Stimulated activated CD8-positive, alpha-beta memory T cell treated with anti-CD3 and anti-CD28 coated beads, Interleukin-7, amount 100 ng/mL, for 1 hour (primary cell): ENCODE data around the gene FOSL1.

ENCODE experiments used
- DNase-seq, 2 donors: peaks; one replicate each; pipeline ENCODE4 v3.0.0-alpha.2; 2020; ENCODE audit warnings: low read depth in 2 of 2

The FOSL1 gene

DNA sequence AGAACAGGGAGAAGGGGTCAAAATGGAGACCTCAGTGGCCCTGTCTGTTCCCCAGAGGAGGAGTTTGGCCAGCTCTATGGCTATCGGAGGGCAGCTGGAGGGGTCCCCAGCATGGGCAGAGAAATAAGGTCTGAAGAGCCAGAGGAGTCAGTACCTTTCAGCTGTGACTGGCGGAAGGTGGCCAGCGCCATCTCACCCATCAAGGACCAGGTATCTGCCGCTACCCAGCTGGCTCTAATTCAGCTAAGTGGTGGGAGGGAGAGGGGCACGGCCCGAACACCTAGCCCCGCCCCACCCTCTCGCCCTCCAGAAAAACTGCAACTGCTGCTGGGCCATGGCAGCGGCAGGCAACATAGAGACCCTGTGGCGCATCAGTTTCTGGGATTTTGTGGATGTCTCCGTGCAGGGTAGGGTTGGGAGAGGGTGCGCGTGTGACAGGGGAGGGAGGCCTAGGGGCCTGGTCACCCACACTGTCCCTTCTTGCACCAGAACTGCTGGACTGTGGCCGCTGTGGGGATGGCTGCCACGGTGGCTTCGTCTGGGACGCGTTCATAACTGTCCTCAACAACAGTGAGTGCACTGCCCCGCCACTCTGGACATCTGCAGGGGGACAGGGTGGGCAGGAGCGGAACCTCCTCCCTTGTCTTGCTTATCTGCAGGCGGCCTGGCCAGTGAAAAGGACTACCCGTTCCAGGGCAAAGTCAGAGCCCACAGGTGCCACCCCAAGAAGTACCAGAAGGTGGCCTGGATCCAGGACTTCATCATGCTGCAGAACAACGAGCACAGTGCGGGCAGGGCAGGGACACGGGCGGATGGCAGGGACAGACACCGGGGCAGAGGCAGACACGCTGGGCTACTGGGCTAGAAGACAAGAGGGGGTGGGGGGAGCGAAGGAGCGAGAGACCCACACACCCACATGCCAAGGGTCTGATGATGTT lies 17.8 kb downstream of the FOSL1 start:
- DNase-seq = no peak

DNA sequence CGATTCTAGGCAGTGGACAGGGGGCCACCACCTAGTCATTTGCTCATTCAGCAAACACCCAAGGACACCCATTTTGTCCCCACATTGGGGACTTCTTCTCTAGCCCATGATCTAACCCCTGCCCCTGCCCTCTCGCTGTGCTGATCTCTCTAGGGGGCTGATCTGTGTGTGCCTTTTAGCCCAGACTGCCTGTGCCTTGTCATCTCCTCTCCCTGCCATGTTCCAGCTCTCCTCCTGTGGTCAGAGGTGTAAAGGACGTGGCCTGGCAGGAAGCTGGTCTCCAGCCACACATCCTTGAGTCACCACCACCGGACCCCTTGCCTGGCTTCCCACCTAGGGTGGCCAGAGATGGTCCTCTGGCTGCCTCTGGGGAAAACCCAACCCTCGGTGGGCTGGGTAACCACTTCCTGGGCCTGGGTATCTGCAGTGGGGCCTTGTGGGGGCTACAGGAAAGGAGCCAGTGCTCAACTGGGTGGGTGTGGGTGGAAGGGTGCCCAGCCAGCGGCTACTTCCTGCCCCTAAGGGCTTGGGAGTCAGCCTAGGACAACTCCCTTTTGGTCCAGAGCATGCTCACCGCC lies 19.3 kb downstream of the FOSL1 start:
- DNase-seq = no peak

DNA sequence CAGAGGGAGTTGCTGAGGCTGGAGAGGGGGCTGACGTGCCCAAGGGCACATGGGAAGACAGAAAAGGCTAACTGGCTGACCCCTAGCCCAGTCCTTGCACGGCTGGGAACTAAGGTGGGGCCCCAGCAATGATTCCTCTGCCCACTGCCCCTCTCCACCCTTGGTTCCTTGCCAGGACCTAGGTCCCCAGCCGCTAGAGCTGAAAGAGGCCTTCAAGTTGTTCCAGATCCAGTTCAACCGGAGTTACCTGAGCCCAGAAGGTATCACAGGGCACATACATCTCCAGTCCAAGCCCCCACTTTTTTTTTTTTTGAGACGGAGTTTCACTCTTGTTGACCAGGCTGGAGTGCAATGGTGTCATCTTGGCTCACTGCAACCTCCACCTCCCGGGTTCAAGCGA lies 20.2 kb downstream of the FOSL1 start:
- no peak for DNase-seq

DNA sequence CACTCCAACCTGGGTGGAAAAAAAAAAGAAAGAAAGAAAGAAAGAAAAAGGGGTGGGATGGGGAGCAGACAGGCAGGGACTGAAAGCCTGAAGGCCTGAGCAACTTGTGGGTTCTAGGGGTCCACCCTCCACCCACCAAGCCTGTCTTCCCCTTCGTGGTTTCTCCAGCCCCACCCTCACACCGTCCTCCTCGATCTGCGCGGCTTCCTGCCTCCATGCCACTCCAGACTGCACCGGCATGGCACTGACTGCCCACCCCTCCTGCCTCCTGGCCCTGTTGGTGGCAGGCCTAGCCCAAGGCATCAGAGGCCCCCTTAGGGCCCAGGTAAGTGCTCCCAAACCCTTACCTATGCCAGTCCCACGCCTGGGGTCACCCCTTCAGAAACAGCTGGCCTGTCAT lies 20.6 kb downstream of the FOSL1 start, which contains the start of gene CTSW:
CTSW (plus strand) TSS at position 221 of the 400 bp plus-strand sequence; CDS start at position 239, 18 bp downstream.
- no peak for DNase-seq

DNA sequence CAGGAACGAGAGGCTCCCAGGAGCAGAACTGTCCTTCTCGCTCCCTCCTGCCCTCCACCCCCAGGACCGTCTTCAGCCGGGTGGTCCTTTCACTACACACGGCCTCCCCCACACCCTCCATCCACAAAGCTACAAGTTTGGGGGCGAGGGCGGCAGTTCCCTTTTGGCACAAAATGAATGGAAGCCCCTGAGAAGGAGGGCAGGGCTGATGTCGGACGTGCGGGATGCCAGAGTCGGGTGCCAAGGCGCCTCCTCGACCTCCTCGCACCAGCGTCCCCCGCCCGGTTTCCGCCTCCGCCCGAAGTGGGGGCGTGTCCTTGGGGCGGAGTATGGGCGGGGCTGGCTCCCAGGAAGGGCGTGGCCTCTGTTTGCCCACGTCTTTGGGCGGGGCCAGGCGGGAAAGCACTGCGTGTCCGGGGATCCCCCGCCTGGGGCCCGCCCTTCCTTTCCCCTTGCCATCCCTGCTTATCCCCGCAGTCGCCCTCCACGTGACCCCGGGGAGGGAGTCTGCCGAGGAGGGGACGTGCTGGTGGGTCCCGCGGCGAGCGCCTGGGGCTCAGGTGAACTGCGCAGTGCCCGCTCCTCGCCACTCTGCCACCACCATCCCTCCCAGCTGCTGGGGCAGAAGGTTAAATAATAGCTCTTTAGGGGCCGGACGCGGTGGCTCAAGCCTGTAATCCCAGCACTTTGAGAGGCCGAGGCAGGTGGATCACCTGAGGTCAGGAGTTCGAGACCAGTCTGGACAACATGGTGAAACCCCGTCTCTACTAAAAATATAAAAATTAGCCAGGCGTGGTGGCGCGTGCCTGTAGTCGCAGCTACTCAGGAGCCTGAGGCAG lies 26.7 kb downstream of the FOSL1 start:
- peak; percentile 96 to 98 for DNase-seq

DNA sequence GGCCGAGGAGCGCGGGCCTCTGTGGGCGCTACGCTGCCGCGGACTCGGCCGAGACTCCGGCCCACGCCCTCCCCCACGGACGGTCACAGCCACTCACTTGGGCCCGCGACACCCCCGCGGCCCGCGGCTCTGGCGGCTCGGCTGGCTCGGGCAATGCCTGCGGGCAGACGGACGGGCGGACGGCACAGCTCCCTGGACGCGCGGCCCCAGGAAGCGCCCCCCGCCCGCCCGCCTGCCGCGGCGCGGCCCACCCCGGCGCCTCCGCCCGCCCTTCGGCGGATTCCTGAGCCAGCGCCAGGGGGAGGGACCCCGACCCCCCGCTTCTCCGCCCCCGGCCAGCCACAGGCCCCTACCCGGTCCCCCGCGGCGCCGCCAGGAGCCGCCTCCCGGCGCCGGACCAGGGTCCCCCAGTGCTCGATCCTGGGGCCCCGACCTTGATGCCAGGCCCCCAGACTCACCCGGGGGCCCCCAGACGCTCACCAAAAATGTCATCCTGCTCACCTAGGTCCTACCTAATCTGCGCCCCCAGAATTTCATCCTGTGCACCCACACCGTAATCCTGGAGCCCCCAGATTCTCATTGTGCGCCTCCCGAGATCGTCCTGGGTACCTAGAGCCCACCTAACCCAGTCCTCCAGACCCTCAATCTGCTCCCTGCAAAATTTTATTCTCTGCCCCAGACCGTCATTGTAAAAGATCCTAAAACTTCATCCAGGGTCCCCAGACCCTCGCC lies 27.4 kb downstream of the FOSL1 start, which contains the start of gene EFEMP2:
EFEMP2 (minus strand) TSS at position 215 of the 732 bp plus-strand sequence. CDS start 446 bp downstream, outside the sequence.
- DNase-seq = no peak

DNA sequence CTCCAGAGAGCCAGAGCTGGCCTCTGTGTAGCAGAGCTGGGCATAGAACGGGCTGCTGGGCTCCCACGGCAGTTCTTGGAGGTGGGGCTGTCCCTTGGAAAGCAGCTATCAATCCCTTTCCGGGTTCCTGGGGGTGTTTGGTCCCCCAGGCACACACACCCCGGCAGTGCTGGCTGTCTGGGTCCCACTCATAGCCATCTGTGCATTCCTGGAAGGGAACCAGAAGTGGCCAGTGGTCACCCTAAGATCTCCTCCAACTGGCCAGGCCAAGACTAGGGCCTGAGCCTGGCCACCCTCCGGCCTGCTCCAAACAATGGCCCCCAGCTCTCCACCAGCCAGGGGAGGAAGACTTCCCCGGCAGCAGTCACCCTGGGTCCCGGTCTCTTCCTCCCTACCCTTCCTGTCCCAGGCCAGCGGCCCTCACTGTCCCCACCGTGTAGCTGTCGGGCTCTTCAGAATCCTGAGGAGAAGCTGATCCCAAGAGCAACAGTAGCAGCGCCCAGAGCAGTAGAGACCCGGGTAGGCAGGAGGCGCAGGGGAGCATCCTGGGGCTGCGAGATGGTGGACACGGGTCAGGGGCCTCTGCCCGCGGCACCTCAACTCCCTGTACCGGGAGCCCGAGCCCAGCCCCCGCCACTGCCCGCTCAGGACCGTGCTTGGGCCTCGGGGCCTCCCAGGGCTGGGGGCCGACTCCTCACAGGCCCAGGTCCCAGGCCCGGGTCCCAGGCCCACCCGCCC lies 28.2 kb downstream of the FOSL1 start:
- DNase-seq = no peak

DNA sequence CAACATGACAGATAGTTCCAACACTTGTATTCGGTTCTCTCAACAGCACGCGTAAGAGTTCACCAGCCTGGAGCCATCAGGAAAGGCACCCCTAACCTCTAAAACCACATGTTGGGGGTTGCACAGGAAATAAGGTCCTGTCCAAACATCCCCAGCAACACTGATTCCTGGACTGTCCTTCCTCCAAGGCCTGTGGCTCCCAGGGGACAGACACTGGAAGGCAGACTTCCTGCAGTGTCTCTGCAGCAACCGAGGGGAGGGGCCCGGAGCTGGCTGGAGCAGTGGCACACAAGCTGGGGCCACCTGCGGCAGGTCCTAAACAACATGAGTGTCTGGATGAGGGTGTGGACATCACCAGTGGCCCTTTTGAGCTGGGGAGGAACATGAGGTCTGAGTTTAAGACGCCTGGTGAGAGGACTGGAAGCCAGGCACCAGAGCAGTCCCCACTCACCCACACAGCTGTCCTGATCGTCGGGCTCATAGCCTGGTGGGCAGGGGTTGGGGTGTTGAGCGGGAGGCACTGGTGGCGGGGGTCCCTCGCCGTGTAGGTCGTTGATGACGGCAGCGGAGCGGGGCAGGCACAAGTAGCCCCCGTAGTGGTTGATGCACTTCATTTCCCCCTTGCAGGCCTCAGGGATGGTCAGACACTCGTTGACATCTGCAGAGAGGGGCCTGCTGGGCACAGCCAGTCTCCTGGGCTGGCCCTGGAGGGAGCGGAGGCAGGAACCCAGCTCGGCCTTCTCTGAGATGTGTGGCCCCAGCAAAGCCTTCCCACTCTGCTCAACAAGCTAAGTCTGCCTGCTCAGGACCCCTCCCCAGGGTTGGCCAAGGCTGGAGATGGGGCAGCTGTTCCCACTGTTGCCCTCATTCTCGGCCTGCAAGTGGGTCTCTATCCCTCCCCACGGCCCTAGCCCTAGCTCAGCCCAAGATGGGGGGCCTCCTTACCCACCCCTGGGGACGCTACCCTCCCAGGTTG lies 29.2 kb downstream of the FOSL1 start:
- DNase-seq = no peak

DNA sequence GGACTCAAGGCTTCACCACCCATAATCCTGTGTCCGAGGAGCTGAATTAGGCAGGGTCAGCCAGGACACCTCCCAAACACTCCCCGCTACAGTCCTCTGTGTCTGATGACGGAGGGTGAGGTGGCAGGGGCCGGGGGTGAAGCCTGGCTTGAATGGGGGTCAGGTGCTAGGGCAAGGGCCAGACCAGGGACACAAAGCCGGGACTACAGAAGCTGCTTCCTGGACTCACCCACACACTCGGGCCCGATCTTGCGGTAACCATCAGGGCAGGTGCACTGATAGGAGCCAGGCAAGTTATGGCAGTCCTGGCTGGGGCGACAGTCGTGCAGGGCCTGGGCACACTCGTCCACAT lies 29.9 kb downstream of the FOSL1 start:
- DNase-seq = no peak

DNA sequence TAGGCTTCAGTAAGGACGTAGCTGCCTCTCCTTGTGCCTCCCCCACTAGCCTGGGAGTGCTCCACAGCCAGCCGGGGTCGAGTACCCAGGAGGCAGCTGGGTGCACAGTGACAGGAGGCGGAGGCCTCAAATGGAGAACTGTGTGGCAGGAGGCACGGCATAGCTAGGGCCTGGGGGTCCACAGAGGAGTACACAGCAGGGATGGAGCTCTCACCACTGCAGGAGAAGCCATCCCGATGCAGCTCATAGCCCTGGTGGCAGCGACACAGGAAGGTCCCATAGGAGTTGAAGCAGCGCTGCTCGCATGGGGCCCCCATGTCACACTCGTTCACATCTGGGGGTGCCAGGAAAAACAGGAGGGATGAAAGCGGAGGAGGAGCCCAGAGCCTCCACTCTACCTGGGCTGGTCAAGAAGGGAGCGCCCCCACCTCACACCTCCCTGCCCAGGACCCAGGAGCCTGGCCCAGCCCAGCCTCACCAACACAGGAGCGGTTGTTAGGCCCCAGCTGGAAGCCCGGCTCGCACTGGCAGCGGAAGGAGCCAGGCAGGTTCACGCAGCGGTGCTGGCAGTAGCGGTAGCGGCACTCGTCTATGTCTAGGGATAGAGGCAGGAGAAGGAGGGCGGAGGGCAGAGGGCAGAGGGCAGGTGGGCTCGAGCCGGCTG lies 30.4 kb downstream of the FOSL1 start:
- DNase-seq = no peak

DNA sequence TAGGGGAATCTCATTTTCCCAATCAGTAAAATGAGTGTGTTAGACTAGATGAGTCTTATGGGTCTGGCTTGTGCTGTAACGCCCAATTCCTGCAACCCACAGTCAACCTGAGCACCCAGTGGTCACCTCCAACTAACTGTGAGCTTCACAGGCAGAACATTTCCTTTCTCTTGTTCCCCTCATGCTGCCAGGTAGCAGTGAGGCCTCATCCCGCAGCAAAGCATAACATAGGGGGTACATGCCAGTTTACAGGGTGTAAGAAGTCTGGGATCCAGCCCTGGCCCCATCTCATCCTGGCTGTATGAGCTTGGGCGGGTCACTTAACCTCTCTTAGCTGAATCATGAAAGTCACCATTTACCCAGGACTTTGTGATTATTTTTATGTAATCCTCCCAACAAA lies 31.3 kb downstream of the FOSL1 start:
- DNase-seq = no peak

DNA sequence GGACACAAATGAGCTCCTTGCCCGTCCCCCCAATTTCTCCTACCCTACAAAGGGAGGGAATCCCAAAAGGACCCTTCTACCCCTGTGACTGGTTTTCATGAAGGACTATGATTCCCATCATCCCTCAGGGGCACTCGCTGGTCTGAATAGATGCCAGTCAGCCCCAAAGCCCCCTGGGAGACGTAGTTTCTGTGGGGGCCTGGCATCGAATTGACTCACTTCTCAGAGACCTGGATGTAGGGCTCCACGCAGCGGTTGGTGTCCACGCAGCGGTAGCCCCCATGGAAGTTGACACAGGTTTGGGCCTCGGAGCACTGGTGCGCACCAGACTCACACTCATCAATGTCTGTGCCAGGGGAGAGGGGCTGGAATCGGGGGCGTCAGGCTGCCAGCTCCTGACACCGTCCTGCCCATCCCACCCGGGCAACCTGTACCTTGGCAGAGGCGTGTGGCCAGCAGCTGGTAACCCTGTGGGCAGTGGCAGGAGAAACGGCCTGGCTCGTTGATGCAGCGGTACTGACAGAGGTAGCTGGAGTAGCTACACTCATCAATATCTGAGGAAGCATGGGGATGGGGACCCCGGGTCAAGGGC lies 32.0 kb downstream of the FOSL1 start:
- DNase-seq = no peak

DNA sequence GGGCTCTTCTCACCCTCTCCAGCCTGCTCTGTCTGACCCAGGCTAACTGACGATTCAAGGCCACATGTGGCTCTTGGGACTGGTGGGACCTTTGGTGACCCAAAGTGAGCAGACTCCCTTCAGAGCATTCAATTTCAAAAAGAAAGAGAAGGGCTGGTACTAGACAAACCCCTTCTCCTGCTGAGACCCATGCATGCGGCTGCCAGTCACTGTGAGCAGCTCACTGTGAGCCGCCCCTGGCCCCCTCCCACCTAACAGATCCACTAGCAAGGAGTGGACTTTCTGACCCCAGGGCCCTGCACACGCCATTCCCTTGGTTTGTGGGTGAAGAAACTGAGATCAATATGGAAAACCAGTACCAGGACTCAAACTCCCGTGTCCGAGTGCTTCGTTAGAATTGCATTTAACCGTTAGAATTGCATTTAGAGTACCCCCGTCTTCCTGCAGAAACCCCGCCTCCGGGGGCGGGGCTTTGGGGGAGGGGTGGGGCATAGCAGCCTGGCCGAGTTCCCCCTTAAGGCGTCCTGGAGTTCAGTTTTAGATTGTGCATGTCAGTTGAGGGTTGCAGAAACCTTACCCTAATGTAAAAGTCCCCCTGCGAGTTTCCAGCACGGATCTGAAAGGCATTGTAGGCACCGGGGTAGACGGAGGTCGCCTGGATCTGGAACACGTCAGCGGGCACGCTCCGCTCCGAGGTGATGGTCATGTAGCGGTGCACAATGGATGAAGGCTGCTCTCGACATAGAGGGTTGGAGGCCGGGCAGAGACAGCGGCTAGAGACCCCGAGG lies 32.7 kb downstream of the FOSL1 start:
- DNase-seq = no peak

DNA sequence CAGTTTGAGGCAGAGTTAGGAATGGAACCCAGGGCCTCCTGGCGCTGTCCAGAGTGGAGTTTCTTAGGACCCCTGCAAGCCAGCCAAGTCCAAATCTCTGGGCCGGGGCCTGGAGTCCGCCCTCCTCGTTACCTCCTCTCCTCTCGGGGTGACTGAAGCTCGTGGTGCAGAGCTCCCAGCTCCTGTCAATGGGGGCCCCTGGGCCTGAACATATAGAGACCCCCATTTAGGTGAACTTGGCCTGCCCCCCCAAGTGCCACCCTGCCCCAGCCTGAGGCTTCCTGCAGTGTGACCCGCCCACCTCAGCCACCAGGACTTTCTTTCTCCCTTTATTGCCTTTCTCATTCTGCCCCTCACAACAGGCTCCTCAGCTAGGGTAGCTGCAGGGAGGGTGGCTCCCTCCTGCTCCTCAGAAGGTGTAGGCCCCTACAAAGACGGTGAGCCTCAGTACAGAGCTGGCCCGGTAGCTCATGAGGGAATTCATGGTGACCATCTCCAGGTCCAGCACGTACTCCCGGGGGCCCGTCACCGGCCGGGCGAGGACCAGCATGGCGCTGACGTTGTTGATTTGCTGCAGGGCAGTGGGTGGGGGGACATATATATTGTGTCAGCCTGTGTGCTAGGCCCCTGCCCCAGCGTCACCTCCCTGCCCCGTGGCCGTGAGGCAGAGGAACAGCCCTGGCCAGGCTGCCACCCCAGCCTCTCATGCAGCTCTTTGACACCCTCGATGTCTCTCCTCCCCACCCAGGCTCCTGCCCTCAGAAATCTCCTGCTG lies 33.5 kb downstream of the FOSL1 start:
- no peak for DNase-seq

DNA sequence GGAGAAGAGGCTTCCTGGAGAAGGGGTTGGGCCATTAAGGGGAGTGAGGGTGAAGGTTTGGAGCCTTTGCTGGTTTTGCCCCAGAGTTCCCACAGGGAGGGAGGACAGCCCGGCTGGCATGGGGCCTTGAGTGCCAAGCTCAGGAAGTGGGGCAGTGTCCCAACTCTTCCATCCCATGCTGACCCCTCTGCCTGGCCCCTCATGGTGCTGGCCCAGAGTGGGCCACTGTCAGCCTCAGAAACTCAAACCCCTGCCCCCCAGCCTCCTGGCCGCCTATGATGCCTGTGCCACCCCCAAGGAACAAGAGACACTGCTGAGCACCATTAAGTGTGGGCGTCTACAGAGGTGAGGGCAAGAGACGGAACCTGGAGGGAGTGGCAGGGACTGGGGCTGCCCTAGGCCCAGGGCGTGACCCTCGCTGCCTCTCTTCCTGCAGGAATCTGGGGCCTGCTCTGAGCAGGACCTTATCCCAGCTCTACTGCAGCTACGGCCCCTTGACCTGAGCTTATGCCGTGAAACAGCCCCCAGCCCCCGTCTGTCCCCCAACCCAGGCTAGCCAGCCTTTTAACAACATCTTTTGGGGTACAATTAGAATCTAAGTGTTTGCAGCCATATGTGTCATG lies 34.5 kb downstream of the FOSL1 start:
- no peak for DNase-seq

DNA sequence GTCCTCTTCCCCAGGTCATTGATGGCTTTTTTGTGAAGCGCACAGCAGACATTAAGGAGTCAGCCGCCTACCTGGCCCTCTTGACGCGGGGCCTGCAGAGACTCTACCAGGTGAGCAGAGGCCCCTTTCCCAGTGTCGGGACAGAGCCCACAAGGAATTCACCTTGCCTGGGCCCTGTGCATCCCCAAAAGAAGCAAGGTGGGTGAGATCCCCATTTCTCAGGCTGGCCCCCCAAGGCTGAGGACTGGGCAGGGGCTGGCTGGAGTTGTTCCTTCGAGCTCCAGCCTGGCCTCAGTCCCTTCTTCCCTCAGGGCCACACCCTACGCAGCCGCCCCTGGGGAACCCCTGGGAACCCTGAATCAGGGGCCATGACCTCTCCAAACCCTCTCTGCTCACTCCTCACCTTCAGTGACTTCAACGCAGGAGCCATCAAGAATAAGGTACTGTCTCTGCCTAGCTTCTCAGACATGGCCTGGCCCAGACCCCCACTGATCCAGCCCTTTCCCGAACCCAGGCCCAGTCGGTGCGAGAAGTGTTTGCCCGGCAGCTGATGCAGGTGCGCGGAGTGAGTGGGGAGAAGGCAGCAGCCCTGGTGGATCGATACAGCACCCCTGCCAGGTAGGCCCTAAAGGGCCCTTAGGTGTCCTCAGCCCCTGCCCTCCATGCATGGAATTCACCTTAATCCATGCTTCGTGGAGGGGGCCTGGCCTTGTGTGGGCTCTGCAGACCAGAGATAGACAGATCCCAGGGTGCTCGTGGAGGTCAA lies 35.3 kb downstream of the FOSL1 start:
- no peak for DNase-seq
